A673 (cell line): Measurements from ENCODE around the gene RNPEP. TPM values are rescaled to one million over a fixed set of nuclear protein-coding genes. Genes with fewer than 3 reads are reported as not detected.

Source experiments
- BruUV-seq: library from RNA; stranded (reverse); fragments of 400-500 nt; replicated peaks from 2 replicates; lab custom pipeline; 2021; lab: Mats Ljungman, UMichigan
- CTCF ChIA-PET: fragments of 300-600 bp; sonication (Branson Sonifier 250); formaldehyde crosslinking; loops from one replicate; lab custom pipeline; 2022; ENCODE audit warnings: antibody characterized with exemption; lab: Charles Lee
- POLR2A ChIA-PET: fragments of 300-600 bp; sonication (Branson Sonifier 250); formaldehyde crosslinking; loops from one replicate; lab custom pipeline; 2022; ENCODE audit warnings: antibody characterized with exemption; ENCODE audit not compliant: low non-redundant PET; lab: Charles Lee
- DNase-seq: peaks from one replicate; pipeline ENCODE4 v3.0.0-alpha.2; 2015; ENCODE audit warnings: low spot score
- H3K27ac ChIP-seq: fragments of 200-600 bp; sonication (generic); 2 replicates; pipeline ENCODE4 v1.5.1; 2016; ENCODE audit warnings: mixed run types, low read depth, mild to moderate bottlenecking, mixed read lengths, antibody characterized with exemption, low read length; ENCODE audit not compliant: poor library complexity, severe bottlenecking
- H3K27me3 ChIP-seq: fragments of 200-600 bp; sonication (generic); replicated peaks from 2 replicates; pipeline ENCODE4 v1.6.1; 2017; ENCODE audit warnings: mixed run types, low read depth, mild to moderate bottlenecking, mixed read lengths, antibody characterized with exemption, low read length; ENCODE audit not compliant: insufficient read depth, poor library complexity
- H3K36me3 ChIP-seq: fragments of 200-600 bp; sonication (generic); 2 replicates; pipeline ENCODE4 v1.6.1; 2016; ENCODE audit warnings: mixed run types, mild to moderate bottlenecking, mixed read lengths, antibody characterized with exemption, low read length; ENCODE audit not compliant: insufficient read depth, poor library complexity, severe bottlenecking
- H3K4me1 ChIP-seq: fragments of 200-600 bp; sonication (generic); 2 replicates; pipeline ENCODE4 v1.6.1; 2017; ENCODE audit warnings: mixed run types, mild to moderate bottlenecking, mixed read lengths, antibody characterized with exemption, low read length; ENCODE audit not compliant: insufficient read depth, poor library complexity, severe bottlenecking
- H3K4me3 ChIP-seq: fragments of 200-600 bp; sonication (generic); 2 replicates; pipeline ENCODE4 v1.5.1; 2016; ENCODE audit warnings: low read depth, mixed run types, mild to moderate bottlenecking, mixed read lengths, low read length; ENCODE audit not compliant: poor library complexity, severe bottlenecking
- H3K9me3 ChIP-seq: fragments of 200-600 bp; sonication (generic); 2 replicates; pipeline ENCODE4 v1.6.1; 2016; ENCODE audit warnings: mixed run types, low read depth, mild to moderate bottlenecking, mixed read lengths, antibody characterized with exemption, low read length; ENCODE audit not compliant: poor library complexity, severe bottlenecking
- CTCF ChIP-seq: fragments of 300-800, 200-600 bp; sonication (generic); conservative IDR thresholded peaks from 2 replicates; pipeline ENCODE4 v1.5.1; 2017; ENCODE audit warnings: low read depth, mild to moderate bottlenecking, antibody characterized with exemption, low read length, moderate library complexity, mixed read lengths
- EZH2 ChIP-seq: fragments of 200-600 bp; sonication (generic); IDR thresholded peaks from 2 replicates; pipeline ENCODE4 v1.6.1; 2017; ENCODE audit warnings: borderline replicate concordance, low read depth, mild to moderate bottlenecking, mixed read lengths, antibody characterized with exemption, low read length; ENCODE audit not compliant: poor library complexity, severe bottlenecking
- intact Hi-C: fragments of 100-400 bp; cut with micrococcal nuclease; formaldehyde crosslinking; loops from one replicate; pipeline ENCODE4 v1.10.0; 2022; ENCODE audit not compliant: unreplicated experiment
- total RNA-seq: library from RNA; stranded (reverse); gene quantifications from 2 replicates; pipeline ENCODE4 v1.2.3, GENCODE V29; 2021

The RNPEP gene
- total RNA-seq, 1 experiment from 2014 or later = 59.3 TPM

DNA sequence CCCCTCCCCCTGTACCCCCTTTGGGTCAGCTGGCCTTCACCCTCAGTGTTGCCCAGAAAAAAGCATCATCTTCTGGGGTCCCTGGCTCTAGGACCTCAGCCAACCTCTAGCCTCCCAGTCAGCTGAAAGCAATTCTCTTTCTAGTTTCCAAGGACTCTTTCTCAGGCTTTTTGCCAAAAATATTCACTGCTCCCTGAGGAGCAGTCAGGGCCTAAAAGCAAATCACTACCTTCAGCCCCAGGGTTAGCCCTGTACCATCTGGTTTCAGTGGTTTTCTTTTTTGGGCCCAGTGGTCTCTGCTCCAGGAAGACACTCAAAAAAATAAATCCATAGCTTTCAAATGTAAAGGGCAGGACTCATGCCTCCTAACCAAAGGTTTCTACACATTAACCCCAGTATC is 33.0 kb upstream of the RNPEP start:
- no peak overlapping the region for H3K4me3 ChIP-seq
- no peak overlapping the region for H3K27ac ChIP-seq
- no peak for TF ChIP-seq EZH2
- TF ChIP-seq CTCF = no peak
- no peaks in the 10 kb centered on the region for H3K36me3 ChIP-seq
- peaks cover 8% of the 10 kb centered on the region for H3K4me1 ChIP-seq
- no peak for DNase-seq
- intact Hi-C loops = no loop called here
- BruUV-seq = no TSS peak
- H3K9me3 ChIP-seq = no peaks in the 10 kb centered on the region
- ChIA-PET CTCF (no interaction called here), POLR2A (no interaction called here)
- H3K27me3 ChIP-seq = no peaks in the 10 kb centered on the region

DNA sequence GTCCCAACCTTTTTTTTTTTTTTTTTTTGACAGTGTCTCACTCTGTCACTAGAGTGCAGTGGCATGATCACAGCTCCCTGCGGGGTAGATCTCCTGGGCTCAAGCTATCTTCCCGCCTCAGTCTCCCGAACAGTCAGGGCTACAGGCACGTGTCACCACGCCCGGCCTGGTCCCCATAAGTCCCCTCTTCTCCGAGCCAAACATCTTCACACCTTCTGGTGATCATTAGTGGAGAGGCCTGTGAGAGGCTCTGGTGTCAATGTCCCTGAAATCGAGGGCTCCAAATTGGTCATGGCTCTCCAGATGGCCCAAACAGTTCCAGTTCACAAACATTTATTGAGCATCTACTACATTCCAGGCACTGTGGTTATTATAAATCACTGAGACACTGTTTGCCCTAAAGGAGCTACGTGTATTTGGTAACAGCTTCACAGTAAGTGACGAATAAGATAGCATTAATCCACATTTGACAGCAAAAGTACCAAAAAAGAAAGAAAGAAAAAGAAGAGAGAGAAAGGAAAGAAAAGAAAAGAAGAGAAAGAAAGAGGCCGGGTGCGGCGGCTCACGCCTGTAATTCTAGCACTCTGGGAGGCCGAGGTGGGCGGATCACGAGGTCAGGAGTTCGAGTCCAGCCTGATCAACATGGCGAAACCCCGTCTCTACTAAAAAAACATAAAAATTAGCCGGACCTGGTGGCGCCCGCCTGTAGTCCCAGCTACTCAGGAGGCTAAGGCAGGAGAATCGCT is 28.0 kb upstream of the RNPEP start:
- intact Hi-C loops = no loop called here
- CTCF ChIA-PET = interaction anchor here (0.6 to 1.0 kb wide), 4 partner anchors 8 to 394 kb away, joined by 5 to 13 read pairs (median 8); partner anchors contain the start of gene LMOD1
- no peak for DNase-seq
- peaks cover 22% of the 10 kb centered on the region for H3K36me3 ChIP-seq
- TF ChIP-seq EZH2 = no peak
- TF ChIP-seq CTCF = no peak
- BruUV-seq = TSS peak; percentile 89
- H3K27me3 ChIP-seq = no peaks in the 10 kb centered on the region
- H3K4me3 ChIP-seq = peak overlapping the region; percentile 80
- peaks cover 4% of the 10 kb centered on the region for H3K4me1 ChIP-seq
- no peaks in the 10 kb centered on the region for H3K9me3 ChIP-seq
- POLR2A ChIA-PET = interaction anchor here (0.6 kb wide), 1 partner anchor 1252 kb away, joined by 5 read pairs; no protein-coding TSS in a partner anchor
- peak overlapping the region; percentile 84 for H3K27ac ChIP-seq

DNA sequence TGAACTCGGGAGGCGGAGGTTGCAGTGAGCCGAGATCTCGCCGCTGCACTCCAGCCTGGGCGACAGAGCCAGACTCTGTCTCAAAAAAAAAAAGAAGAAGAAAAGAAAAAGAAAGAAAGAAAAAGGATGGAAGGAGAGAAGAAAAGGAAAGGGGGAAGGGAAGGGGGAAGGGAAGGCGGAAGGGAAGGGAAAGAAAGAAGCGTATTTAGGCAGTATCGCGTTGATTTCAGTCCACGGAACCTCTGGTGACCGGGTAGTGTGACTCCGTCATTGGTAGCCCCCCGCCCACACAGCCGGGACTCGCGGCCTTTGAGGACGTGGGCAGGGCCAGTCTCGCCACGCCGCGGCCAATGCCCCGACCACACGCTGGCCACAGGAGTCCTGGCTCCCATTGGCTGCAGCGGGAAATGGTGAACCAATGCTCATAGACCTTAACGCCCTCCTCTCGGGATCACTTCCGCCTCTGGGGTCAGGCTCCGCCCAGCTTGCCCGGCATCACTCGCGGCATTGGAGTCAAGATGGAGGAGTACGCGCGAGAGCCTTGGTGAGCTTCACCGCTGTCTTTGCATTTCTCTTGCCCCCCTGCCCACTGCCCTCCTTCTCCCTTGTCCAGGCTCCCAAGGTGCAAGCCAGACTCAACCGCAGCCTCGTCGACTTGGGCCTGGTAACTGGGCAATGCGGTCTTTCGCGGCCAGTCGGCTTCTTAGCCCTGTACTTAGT is 27.3 kb upstream of the RNPEP start, which contains the start of gene TIMM17A:
Gene TIMM17A (plus strand): TSS at position 495 of the 720 bp plus-strand sequence. CDS start 24 bp downstream, at position 519.
- POLR2A ChIA-PET = no interaction called here
- intact Hi-C loops = no loop called here
- Histone ChIP-seq H3K4me1 (peaks cover 4% of the 10 kb centered on the region), H3K9me3 (no peaks in the 10 kb centered on the region), H3K4me3 (peak within 1 kb of the TSS; percentile 80), H3K36me3 (peaks cover 22% of the 10 kb centered on the region), H3K27me3 (no peaks in the 10 kb centered on the region), H3K27ac (peak within 1 kb of the TSS; percentile 84)
- no TSS peak for BruUV-seq
- CTCF ChIA-PET = interaction anchor here (0.6 to 1.0 kb wide), 3 partner anchors 12 to 395 kb away, joined by 5 to 13 read pairs (median 12); no protein-coding TSS in a partner anchor
- no peak for TF ChIP-seq CTCF
- TF ChIP-seq EZH2 = no peak
- DNase-seq = peak; percentile 98
